HG03378 (cell line): Measurements from ENCODE around the gene KCNH4.
"Not testable (repeated sequence)": the region's sequence is repeated elsewhere in the genome, so short reads cannot be mapped to it uniquely, and the experiment has no call there.

Experiments
- ATAC-seq: cut with Tn5 transposase; IDR thresholded peaks from one replicate; pipeline ENCODE4 v1.9.1; 2021; ENCODE audit warnings: mild to moderate bottlenecking, moderate library complexity; ENCODE audit not compliant: unreplicated experiment

The KCNH4 gene

DNA sequence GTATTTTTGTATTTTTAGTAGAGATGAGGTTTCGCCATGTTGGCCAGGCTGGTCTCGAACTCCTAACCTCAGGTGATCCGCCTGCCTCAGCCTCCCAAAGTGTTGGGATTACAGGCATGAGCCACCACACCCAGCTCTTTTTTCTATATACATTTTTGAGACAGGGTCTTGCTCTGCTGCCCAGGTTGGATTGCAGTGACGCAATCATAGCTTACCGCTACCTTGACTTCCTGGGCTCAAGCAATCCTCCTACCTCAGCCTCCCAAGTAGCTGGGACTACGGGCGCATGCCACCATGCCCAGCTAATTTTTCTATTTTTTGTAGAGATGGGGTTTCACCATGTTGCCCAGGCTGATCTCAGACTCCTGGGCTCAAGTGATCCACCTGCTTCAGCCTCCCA is 40.3 kb downstream of the KCNH4 start:
- ATAC-seq: not testable (repeated sequence)

- no peak for ATAC-seq
These were observed 42.0 kb downstream of the KCNH4 start for GRCh38 chr17:42138749-42139492.

GRCh38 chr17:42136654-42137051 is 44.3 kb downstream of the KCNH4 start:
- ATAC-seq: no peak

GRCh38 chr17:42135664-42136653 is 45.0 kb downstream of the KCNH4 start:
- ATAC-seq: no peak

DNA sequence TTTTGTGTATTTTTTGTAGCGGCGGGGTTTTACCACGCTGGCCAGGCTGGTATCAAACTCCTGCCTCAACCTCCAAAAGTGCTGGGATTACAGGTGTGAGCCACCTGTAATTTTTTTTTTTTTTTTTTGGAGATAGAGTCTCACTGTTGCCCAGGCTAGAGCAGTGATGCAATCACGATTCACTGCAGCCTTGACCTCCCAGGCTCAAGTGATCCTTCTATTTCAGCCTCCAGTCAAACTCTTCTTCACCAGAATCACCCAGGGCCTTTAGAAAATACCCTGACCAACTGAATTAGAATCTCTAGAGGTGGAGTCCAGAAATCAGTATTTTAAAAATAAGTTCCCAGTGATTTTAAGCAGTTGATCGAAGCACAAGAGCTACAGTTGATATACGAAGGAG is 45.8 kb downstream of the KCNH4 start:
- ATAC-seq: no peak

DNA sequence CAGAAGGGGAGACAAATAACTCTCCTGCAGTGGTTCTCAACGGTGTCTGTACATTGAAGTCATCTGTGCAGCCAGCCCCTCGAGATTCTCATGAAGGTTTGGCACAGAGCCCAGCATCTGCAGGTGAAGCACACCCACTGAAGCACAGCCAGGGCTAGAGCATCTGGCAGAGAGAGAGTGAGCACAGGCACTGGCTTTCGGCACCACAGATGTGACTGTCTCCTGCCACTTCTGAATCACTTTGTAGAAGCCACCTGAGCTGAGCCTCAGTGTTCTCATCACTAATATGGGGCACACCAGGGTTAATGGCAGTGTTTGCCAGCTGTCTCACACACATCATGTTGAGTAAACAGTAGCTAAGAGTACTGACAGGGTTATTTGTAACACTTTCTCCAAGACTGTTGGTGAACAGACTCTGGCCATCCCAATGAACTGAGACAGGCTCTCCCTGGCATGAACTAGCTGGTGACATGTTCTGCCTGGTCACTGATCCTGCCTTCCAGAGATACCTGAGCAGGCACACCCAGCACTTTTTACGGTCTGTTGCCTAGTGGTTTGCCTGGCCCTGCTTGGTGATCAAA is 47.4 kb downstream of the KCNH4 start:
- ATAC-seq: no peak

GRCh38 chr17:42132941-42133340 is 48.0 kb downstream of the KCNH4 start:
- no peak for ATAC-seq

- ATAC-seq: no peak
These were observed 48.9 kb downstream of the KCNH4 start for GRCh38 chr17:42131981-42132432.

DNA sequence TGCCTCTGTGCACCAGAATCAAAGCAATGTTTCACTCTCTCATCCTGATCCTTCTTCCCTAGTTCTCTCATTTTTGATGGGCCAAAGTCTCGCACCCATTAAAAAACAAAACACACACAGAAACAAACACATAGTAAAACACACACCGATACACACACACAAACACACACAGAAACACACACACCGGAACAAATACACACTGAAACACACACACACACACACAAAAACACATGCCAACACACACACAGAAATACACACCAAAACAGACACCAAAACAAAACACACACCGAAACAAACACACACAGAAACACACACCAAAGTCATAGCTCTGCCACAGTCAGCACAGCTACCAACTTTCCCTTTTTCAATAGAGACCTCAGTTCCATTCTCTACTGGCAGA is 49.7 kb downstream of the KCNH4 start:
- ATAC-seq: no peak

DNA sequence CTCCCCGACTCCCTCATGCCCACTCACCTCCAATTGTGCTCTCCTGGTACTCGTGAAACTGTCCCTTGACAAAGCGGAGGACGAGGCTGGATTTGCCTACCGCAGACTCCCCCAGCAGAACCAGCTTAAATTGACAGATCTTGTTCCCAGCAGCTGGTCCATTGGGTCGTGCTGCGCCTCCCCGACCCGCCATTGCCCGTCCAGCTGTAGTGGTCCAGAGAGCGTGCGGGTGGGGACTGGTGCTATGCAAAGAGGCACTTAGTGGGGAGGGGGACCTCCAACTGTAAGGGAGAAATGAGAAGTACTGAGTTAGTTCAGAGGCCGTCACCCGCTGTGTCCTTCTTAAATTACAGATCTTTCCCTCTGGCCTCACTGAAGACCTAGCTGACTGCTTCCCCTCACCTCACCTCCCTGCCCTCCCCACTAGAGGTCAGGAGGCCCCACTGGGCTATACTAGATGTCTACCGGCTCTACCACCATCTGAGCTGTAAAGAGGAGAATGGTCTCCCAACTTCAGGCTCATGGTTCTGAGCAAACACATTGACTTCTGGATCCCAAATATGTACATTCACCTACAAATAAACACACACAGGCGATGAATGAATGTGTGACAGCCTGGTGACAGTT is 50.5 kb downstream of the KCNH4 start:
- ATAC-seq: no peak

- ATAC-seq: no peak
These were observed 51.7 kb downstream of the KCNH4 start for GRCh38 chr17:42129109-42129837.

DNA sequence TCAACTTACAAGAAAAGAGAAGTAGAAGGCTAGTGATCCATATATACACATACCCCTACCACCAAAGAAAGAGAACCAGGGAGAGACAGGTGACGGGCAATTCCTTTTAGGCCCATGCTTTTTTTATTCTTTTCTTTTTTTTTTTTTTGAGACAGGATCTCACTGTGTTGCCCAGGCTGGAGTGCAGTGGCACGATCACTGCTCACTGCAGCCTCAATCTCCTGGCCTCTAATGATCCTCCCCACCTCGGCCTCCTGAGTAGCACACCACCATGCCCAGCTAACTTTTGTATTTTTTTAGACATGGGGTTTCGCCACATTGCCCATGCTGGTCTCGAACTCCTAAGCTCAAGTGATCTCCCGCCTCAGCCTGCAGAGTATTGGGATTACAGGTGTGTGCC is 53.5 kb downstream of the KCNH4 start:
- ATAC-seq: no peak

- no peak for ATAC-seq
These were observed 54.1 kb downstream of the KCNH4 start for GRCh38 chr17:42126836-42127235.

- ATAC-seq: no peak
These were observed 55.4 kb downstream of the KCNH4 start for GRCh38 chr17:42125565-42125964.

GRCh38 chr17:42124256-42124655 is 56.7 kb downstream of the KCNH4 start:
- ATAC-seq: no peak

DNA sequence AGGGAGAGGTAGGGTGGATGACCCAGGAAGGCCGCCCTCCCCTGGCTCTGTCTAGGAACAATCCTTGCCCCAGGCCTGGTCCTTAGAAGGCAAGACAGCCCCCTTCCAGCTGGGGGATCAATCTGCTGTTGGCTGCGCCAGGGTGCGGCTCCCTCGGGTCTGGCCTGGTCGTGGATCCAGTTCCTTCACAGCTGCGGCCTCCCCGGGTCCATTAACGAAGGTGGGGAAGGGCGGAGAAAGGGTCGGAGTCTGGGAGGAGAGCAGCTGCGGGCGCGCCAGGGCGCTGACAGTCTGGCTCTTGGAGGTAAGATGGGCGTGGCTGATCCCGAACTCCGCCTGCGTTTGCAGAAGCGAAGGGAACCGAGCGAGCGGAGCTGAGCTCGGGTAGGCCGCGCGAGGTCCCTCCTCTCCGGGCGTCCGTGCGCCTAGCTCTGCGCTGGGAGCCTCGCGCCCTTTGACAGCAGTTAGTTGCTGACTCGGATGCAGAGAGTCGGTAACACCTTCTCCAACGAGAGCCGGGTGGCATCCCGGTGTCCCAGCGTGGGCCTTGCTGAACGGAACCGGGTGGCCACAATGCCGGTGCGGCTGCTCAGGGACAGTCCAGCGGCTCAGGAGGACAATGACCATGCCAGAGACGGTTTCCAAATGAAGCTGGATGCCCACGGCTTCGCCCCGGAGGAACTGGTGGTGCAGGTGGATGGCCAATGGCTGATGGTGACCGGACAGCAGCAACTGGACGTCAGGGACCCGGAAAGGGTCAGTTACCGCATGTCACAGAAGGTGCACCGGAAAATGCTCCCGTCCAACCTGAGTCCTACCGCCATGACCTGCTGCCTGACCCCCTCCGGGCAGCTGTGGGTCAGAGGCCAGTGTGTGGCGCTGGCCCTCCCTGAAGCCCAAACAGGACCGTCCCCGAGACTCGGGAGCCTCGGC is 58.3 kb downstream of the KCNH4 start, which contains the start of gene HSPB9:
TSS of gene HSPB9 (plus strand) at position 434 of the 933 bp plus-strand sequence. CDS start at position 481, 47 bp downstream.
- no peak for ATAC-seq

- ATAC-seq: no peak
These were observed 59.9 kb downstream of the KCNH4 start, which contains the start of gene KAT2A for GRCh38 chr17:42120770-42121769. Gene KAT2A (minus strand): TSS chr17:42121367. CDS start chr17:42121304, 63 bp downstream.
